22Rv1 (cell line): ENCODE measurements around the gene AK1.

Source experiments
- ZFX ChIP-seq: fragments of 450-650 bp; IDR thresholded peaks from 2 replicates; pipeline ENCODE4 v1.6.1; 2017; ENCODE audit warnings: antibody characterized with exemption, borderline replicate concordance
- TF ChIP-seq, protein P1 (sequence below): fragments of 450-650 bp; IDR thresholded peaks from 2 replicates; pipeline ENCODE4 v1.5.1; 2017; ENCODE audit warnings: mild to moderate bottlenecking

DNA sequence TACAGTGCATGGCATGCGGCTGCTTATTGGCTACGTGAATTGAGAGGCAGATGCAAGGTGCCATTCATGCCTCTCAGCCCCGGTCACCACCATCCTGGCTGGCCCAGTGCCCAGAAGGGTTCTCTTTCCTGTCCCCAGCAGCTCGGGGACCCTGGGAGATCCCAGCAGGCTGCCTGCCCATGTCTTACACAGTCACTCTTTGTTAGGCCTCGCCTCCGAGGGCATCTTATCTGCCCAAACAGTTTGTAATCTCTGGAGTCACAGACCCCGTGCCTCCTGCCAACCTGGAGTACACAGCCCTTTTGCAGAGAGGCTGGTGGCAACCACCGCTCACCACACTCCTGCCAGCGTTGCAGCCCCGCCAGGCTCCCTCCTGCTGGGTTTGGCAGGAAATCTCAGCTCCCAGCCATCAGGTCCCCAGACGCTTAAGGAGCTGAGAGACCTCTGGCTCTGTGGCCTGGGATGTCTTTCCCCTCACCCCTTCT, 7.0 kb upstream of the AK1 start:
- TF ChIP-seq, protein P1, sequence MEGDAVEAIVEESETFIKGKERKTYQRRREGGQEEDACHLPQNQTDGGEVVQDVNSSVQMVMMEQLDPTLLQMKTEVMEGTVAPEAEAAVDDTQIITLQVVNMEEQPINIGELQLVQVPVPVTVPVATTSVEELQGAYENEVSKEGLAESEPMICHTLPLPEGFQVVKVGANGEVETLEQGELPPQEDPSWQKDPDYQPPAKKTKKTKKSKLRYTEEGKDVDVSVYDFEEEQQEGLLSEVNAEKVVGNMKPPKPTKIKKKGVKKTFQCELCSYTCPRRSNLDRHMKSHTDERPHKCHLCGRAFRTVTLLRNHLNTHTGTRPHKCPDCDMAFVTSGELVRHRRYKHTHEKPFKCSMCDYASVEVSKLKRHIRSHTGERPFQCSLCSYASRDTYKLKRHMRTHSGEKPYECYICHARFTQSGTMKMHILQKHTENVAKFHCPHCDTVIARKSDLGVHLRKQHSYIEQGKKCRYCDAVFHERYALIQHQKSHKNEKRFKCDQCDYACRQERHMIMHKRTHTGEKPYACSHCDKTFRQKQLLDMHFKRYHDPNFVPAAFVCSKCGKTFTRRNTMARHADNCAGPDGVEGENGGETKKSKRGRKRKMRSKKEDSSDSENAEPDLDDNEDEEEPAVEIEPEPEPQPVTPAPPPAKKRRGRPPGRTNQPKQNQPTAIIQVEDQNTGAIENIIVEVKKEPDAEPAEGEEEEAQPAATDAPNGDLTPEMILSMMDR: no peak
- TF ChIP-seq ZFX: no peak
